Hypothalamus (tissue), 51 donors: ENCODE measurements around the gene RTF1.
"Not testable (repeated sequence)": the region's sequence is repeated elsewhere in the genome, so short reads cannot be mapped to it uniquely, and the experiment has no call there.

ENCODE experiments used
- DNase-seq, 51 donors: peaks; one replicate each; lab custom pipeline; 2025; lab: John Stamatoyannopoulos, UW

RTF1 gene

DNA sequence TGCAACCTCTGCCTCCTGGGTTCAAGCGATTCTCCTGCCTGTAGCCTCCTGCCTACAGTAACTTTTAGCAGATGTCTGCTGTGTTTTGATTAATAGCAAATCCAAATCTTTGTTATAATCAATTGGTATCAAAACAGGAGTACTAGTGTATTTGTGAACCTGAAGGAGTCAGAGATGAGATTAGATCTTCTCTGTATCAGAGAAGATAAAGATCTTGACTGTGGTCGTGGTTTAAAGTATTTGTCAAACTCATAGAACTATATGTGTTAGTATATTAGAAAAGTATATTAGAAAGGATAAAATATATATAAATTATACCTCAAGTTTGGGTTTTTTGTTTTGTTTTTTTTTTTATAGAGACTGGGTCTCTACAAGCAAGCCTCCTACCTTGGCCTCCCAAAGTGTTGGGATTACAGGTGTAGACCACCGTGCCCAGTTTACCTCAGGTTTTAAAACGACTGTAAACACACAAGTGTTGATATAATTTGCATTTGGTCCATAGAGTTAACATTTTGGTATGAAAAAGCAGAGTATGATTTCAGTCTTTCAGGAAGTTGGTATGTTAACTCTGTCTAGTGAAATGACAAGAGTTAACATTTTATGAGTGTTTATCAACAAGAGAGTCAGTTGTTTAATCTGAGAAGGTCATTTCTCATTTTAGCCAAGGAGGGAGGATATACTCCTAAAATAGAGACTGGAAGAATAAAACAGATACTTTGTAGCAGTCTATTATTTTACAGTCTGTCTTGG is 18.3 kb downstream of the RTF1 start:
- DNase-seq: no peak

DNA sequence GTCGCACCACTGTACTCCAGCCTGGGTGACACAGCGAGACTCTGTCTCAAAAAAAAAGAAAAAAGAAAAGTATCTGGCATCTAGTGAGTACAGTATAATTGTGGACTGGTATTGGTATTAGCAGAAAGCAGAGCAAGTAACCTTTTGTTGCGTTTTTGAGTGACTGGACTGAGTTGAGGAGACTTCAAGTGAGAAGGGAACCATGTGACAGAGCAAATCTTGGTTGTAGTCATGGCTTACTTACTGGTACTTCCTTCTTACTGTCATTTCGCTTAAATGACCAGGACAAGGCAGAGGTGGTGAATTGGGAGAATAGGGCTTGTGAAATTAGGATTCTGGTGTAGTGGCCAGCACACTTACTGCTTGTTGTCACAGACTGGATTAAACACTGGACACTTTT is 20.6 kb downstream of the RTF1 start:
- no peak for DNase-seq

DNA sequence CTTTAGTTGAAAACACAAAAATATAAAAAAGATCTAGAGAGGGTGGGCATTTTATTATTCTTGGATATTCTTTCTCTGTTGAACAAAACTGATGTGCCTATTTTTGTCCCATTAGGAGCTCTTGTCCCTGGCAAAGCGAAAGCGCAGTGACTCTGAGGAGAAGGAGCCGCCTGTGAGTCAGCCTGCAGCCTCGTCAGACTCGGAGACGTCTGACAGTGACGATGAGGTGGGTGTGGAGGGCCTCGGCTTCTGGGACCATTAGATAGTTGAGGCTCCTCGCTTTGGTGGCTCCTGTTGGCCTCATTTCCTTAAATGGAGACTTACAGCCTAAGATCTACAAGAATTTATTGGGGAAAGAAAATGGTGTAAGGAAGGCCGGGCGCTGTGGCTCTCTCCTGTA is 21.3 kb downstream of the RTF1 start:
- DNase-seq: peak in 11 of 51 donors; percentile 1 to 47 (median 4)

- not testable (repeated sequence) for DNase-seq
Measured at GRCh38 chr15:41438745-41439144, 21.9 kb downstream of the RTF1 start.

DNA sequence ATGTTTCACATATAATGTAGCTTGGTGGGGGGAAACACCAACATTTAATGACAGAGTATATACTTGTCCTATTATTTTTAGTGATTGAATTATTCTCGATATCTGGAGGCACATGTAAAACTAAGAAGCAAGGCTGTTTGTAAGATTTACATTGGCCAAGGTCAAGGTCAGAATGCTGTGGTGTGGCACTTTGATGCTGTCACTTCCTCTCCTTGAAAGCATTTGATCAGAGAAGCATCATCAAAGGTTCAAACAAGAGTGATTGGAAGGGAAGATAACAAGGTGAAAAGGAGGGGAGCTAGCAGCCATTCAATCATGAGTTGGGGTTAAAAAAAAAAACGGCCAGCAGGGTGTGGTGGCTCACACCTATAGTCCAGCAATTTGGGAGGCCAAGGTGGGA is 26.4 kb downstream of the RTF1 start:
- no peak for DNase-seq

- no peak for DNase-seq
Measured at GRCh38 chr15:41445399-41445798, 28.5 kb downstream of the RTF1 start.

DNA sequence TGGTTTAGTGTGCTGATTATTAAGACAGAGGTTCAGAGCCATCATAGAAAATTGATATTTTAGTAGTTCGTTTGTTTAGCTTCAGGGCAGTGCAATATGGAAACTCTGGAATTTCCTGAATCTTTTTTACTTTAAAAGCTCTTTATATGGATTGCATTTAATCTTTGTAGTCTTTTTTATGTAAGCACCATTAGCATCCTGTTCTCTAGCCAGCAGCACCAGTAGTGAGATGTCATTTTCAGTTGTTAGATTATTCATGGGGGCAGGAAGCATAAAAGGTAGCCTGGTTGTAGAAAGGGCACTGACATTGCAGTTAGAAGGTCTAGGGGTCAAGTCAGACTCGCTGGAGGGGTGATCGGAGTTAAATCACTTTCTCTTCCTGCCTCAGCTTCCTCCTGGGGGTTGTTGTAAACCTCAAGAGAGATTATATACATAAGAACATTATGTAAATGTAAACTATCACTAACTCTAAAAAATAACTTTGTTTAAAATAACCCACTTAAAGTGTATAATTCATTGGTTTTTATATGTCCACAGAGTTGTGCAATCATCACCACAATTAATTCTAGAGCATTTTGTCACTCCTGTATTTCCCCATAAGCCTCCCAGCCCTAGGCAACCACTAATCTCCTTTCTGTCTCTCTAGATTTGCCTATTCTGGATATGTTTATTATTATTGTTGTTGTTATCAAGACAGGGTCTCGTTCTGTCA is 45.3 kb downstream of the RTF1 start:
- DNase-seq: no peak

DNA sequence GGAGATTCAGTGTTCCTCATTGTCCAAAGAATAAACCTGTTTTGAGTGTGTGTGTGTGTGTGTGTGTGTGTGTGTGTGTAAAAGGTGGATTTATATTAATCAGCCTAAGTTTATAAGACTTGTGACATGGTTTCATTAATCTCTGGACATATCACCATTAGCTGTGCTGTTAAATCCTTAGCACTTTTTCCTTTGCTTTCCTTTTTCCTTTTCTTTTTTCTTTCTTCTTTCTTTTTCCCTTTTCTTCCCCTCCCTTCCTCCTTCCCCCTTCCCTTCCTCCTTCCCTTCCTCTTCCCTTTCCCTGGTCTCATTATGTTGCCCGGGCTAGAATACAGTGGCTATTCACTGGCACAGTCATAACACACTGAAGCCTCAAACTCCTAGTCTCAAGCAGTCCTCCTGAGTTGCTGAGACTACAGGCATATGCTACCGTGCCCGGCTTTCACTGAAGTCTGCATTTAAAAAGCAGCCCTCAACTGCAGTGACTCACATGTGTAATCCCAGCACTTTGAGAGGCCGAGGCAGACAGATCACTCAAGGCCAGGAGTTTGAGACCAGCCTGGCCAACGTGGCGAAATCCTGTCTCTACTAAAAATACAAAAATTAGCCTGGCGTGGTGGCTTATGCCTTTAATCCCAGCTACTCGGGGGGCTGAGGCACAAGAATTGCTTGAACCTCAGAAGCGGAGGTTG is 48.1 kb downstream of the RTF1 start:
- DNase-seq: no peak

DNA sequence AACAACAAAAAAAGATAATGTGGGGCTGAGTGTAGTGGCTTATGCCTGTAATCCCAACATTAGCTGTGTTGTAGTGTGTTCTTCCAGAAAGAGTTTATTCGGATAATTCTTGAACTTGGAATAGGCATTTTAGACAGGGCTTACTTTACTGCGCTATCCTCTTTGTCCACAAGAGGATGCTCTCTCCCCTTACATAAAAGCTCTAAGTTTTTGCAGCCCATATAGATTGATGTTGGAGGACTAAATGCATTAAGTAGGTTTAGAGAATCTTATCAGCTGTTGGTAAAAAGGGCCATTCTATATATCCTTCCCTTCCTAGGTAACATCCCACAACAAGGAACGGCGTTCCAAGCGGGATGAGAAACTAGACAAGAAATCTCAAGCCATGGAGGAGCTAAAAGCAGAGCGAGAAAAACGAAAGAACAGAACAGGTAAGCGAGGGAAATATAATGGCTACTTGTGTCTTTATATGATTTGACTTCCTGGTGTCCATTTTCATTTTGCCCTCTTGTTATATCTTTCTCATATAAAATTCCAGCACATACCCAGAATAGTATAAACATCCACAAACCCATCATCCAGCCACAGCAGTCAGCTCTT is 49.0 kb downstream of the RTF1 start:
- DNase-seq: peak in 2 of 51 donors; percentile 4 to 6

- DNase-seq: no peak
Measured at GRCh38 chr15:41466711-41467110, 49.8 kb downstream of the RTF1 start.

DNA sequence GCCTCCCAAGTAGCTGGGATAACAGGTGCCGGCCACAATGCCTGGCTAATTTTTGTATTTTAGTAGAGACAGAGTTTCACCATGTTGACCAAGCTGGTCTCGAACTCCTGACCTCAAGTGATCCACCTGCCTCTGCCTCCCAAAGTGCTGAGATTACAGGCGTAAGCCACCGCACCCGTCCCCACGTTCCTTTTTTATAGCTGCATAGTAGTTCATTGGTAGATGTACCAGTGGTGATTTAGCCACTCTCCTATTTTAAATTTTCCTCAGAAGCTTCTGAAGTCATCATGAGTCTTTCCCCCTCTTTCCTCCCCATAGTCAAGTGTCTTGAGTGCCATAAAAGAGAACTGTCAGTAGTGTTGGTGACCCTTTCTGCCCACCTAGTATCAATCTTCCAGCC is 52.7 kb downstream of the RTF1 start:
- DNase-seq: not testable (repeated sequence)

DNA sequence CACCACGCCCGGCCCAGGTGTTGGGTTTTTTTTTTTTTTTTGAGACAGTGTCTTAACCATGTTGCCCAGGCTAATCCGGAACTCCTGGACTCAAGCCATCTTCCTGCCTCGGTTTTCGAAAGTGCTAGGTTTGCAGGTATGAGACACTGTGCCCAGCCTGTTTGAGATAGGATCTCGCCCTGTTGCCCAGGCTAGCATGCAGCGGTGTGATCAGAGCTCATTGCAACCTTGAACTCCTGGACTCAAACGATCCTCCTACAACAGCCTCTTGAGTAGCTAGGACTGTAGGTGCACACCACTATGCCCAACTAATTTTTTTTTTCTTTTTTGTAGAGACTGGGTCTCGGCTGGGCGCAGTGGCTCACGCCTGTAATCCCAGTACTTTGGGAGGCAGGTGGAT is 56.5 kb downstream of the RTF1 start:
- no peak for DNase-seq

DNA sequence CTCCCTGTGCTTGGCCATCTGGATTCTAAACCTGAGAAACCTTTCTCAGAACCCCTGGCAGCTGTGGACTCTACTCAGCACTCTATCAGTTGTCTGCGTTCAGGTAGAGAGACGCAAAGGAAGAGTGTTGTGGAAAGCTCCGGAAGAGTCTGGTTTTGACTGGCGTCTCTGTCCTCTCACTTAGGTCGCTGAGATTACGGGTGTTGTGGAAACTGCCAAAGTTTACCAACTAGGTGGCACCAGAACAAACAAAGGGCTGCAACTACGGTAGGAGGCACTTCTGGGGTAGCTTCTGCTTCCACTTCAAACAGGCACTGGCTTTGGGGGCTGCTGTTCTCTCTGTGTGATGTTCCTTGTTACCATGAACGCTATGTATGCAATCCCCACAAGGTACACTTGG is 57.5 kb downstream of the RTF1 start:
- no peak for DNase-seq

DNA sequence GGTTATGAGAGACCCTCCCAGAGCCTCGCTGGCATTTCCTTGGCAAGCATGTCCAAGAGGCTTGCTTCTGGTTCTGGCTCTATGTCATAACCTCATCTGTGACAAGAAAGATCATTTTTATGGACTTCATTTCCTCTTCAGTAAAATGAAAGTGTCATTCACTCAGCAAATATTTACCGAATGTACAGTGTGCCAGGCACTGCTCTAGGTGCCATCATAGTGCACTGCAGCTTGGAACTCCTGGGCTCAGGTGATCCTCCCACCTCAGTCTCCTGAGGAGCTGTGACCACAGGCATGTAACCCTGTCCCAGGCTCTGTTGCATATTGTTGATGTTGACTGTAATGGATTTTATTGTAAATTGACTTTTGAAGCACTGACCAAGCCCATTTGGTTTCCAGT is 58.0 kb downstream of the RTF1 start:
- no peak for DNase-seq

DNA sequence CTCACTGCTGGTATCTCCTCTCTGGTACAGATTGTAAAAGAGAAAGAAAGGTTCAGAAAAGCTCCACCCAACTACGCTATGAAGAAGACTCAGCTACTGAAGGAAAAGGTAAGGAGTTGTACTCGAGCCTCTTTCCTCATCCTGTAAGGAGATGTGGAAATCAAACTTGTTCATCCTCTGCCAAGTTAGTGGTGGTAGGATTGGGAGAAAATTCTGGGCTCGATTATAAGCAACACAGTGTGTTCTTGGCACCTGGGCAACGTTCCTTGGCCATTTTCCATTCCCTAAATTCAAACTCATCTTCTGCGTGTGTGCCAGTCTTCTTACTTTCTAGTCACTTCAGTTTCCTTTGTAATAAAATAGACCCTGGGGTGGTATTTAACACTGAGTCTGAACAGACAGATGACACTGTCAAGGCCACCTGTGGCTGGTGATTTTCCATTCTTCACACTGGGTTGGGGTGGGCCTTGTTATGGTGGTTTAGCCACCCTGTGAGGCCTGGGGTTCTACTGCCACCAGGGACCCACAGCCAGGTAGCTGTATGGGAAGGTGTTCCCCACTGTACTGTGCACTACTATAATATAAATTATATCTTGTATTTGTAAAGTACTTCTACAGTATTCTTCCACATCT is 59.6 kb downstream of the RTF1 start:
- no peak for DNase-seq

GRCh38 chr15:41480396-41481140 is 63.7 kb downstream of the RTF1 start:
- DNase-seq: no peak

- DNase-seq: no peak
Measured at GRCh38 chr15:41482110-41482877, 65.4 kb downstream of the RTF1 start.

GRCh38 chr15:41483115-41483514 is 66.2 kb downstream of the RTF1 start:
- DNase-seq: no peak

- no peak for DNase-seq
Measured at GRCh38 chr15:41483519-41483918, 66.6 kb downstream of the RTF1 start.
